ENCODE data around the gene PIGK. TPM values are rescaled to one million over a fixed set of nuclear protein-coding genes. Genes with fewer than 3 reads are reported as not detected.
"Not testable (repeated sequence)": the region's sequence is repeated elsewhere in the genome, so short reads cannot be mapped to it uniquely, and the experiment has no call there.

The PIGK gene
- total RNA-seq, 1 donor from 2014 or later = 21.9 TPM

DNA sequence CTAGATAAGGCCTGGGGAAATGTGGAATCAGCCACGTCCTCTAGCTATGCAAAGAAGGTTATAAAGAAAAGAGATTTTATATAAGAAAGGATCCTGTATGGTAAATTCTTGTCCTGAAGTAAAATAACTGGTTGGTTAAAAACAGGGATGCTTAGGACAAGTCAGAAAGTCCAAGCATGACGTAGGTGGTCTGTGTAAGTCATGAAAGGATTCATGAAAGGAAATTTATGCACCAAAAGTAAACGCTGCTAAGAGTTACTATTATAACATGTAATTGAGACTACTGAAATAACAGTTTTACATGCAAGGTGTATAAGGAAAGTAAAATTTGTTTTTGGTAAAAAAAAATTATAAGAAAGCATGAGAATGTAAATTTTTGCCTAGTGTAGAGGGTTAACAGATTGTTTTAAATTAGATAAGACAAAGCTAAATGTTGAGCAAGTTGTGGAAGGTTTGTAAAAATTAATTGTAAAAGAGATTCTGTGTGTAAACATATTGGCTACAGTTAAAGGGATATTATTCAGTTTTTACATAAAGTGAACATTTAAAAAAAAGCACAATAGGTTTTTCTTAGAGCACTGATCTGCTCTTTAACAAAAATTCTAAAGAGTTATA is 43.9 kb downstream of the PIGK start:
- no peak for DNase-seq (ENCODE audit: extremely low spot score, unreplicated experiment)
- H3K9me3 Mint-ChIP-seq = peaks cover 11% of the 10 kb centered on the region

GRCh38 chr1:77170687-77171086 is 48.5 kb downstream of the PIGK start:
- TF ChIP-seq, protein P1, sequence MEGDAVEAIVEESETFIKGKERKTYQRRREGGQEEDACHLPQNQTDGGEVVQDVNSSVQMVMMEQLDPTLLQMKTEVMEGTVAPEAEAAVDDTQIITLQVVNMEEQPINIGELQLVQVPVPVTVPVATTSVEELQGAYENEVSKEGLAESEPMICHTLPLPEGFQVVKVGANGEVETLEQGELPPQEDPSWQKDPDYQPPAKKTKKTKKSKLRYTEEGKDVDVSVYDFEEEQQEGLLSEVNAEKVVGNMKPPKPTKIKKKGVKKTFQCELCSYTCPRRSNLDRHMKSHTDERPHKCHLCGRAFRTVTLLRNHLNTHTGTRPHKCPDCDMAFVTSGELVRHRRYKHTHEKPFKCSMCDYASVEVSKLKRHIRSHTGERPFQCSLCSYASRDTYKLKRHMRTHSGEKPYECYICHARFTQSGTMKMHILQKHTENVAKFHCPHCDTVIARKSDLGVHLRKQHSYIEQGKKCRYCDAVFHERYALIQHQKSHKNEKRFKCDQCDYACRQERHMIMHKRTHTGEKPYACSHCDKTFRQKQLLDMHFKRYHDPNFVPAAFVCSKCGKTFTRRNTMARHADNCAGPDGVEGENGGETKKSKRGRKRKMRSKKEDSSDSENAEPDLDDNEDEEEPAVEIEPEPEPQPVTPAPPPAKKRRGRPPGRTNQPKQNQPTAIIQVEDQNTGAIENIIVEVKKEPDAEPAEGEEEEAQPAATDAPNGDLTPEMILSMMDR (conservative IDR thresholded peaks at IDR 0.05) = no peak
- Mint-ChIP-seq H3K36me3 (peaks cover 6% of the 10 kb centered on the region), H3K27ac (no peak overlapping the region), H3K4me3 (no peak overlapping the region), H3K9me3 (no peaks in the 10 kb centered on the region), H3K27me3 (no peaks in the 10 kb centered on the region), H3K4me1 (ENCODE audit: unreplicated experiment) (no peaks in the 10 kb centered on the region)
- no peak for DNase-seq (ENCODE audit: extremely low spot score, unreplicated experiment)

More for the DNA sequence above, 43.9 kb downstream of the PIGK start:
- Mint-ChIP-seq H3K27ac (no peak overlapping the region), H3K27me3 (no peaks in the 10 kb centered on the region), H3K4me3 (no peak overlapping the region), H3K36me3 (peaks cover 17% of the 10 kb centered on the region), H3K4me1 (ENCODE audit: unreplicated experiment) (no peaks in the 10 kb centered on the region)
- TF ChIP-seq, protein P1 (conservative IDR thresholded peaks at IDR 0.05) = no peak

GRCh38 chr1:77168358-77168757 is 50.9 kb downstream of the PIGK start:
- Mint-ChIP-seq H3K4me1 (ENCODE audit: unreplicated experiment) (no peaks in the 10 kb centered on the region), H3K9me3 (no peaks in the 10 kb centered on the region), H3K4me3 (no peak overlapping the region), H3K36me3 (no peaks in the 10 kb centered on the region), H3K27ac (no peak overlapping the region), H3K27me3 (no peaks in the 10 kb centered on the region)
- no peak for DNase-seq (ENCODE audit: extremely low spot score, unreplicated experiment)
- TF ChIP-seq, protein P1 (conservative IDR thresholded peaks at IDR 0.05) = no peak

DNA sequence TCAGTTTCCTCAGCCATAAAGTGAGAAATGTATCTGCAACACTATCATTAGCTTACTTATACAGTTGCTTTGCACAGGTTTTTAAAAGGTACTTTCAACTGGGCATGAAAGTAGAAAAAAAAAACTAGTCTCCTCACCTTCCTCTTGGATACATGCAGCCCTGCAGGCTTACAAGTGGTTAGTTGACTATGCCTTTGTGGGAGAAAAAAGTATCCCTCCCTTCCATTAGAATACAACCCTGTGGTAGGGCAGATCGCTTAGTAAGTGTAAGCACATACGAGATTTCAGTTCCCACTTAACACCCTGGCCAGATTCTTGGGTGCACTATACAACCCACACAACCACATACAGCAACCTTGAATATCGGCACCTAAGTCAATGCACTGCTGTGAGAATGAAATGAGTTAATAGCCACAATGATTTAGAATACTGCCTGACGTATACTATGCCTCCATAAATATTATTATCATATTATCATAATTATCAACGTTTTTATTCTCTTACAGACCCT is 54.7 kb downstream of the PIGK start:
- Mint-ChIP-seq H3K4me1 (ENCODE audit: unreplicated experiment) (no peaks in the 10 kb centered on the region), H3K4me3 (no peak overlapping the region), H3K27ac (no peak overlapping the region), H3K27me3 (no peaks in the 10 kb centered on the region), H3K9me3 (no peaks in the 10 kb centered on the region), H3K36me3 (peaks cover 19% of the 10 kb centered on the region)
- TF ChIP-seq, protein P1 (conservative IDR thresholded peaks at IDR 0.05) = no peak
- DNase-seq (ENCODE audit: extremely low spot score, unreplicated experiment) = no peak

- peaks cover 30% of the 10 kb centered on the region for H3K36me3 Mint-ChIP-seq
- H3K4me1 Mint-ChIP-seq (ENCODE audit: unreplicated experiment); H3K27me3 Mint-ChIP-seq; H3K4me3 Mint-ChIP-seq; H3K9me3 Mint-ChIP-seq; DNase-seq (ENCODE audit: extremely low spot score, unreplicated experiment); H3K27ac Mint-ChIP-seq: not testable (repeated sequence)
These were observed 59.5 kb downstream of the PIGK start for GRCh38 chr1:77159706-77160105.

- Mint-ChIP-seq H3K27me3 (no peaks in the 10 kb centered on the region), H3K4me3 (no peak overlapping the region), H3K9me3 (no peaks in the 10 kb centered on the region), H3K4me1 (ENCODE audit: unreplicated experiment) (no peaks in the 10 kb centered on the region), H3K36me3 (peaks cover 39% of the 10 kb centered on the region), H3K27ac (no peak overlapping the region)
- TF ChIP-seq, protein P1 (conservative IDR thresholded peaks at IDR 0.05) = no peak
- DNase-seq (ENCODE audit: extremely low spot score, unreplicated experiment) = no peak
These were observed 63.0 kb downstream of the PIGK start for GRCh38 chr1:77156214-77156613.
